Peyer's patch (tissue), 4 donors: ENCODE measurements around the gene CHMP6.

ENCODE experiments used
- POLR2A ChIP-seq, 2 donors: fragments of 450-650 bp; IDR thresholded peaks; one replicate each; pipeline ENCODE4 v1.5.1; 2017; ENCODE audit warnings: antibody characterized with exemption in 2 of 2, mild to moderate bottlenecking in 2 of 2, moderate library complexity in 2 of 2
- TF ChIP-seq, protein P1 (sequence below), 6 experiments: fragments of 450-650 bp in 4 of 6; fragments of 200-600 bp in 2 of 6; sonication (generic) in 1 of 6; IDR thresholded peaks; one replicate each; pipeline ENCODE4 v1.5.1; 2017 to 2019; ENCODE audit warnings: antibody characterized with exemption in 6 of 6, mild to moderate bottlenecking in 3 of 6, moderate library complexity in 1 of 6

DNA sequence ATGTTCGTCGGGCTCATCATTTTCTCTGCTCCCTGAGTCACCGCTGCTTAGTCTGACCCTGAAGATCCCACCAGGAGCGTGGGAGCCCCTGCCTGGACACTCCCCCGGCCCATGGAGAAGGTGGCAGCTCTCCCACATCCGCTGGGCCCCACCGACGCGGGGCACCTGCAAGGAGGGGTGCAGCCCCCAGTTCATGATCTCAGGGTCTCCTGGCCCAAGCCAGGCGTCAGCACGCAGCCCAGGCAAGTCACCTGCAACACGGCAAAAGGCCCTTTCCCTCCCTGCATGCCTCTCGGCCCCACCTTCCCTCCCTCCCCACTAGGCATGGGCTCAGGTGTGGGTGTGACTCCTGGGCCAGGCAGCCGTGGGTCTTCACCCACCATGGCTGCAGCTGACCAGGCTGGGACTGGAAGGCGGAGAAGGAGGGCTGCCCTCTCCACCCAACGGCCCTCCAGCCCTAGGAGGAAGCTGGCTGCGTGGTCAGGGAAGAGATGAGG lies 9.7 kb upstream of the CHMP6 start:
- TF ChIP-seq, protein P1, sequence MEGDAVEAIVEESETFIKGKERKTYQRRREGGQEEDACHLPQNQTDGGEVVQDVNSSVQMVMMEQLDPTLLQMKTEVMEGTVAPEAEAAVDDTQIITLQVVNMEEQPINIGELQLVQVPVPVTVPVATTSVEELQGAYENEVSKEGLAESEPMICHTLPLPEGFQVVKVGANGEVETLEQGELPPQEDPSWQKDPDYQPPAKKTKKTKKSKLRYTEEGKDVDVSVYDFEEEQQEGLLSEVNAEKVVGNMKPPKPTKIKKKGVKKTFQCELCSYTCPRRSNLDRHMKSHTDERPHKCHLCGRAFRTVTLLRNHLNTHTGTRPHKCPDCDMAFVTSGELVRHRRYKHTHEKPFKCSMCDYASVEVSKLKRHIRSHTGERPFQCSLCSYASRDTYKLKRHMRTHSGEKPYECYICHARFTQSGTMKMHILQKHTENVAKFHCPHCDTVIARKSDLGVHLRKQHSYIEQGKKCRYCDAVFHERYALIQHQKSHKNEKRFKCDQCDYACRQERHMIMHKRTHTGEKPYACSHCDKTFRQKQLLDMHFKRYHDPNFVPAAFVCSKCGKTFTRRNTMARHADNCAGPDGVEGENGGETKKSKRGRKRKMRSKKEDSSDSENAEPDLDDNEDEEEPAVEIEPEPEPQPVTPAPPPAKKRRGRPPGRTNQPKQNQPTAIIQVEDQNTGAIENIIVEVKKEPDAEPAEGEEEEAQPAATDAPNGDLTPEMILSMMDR (IDR thresholded peaks at IDR 0.05): no peak
- no peak for TF ChIP-seq POLR2A (IDR thresholded peaks at IDR 0.05)
